WTC11 (cell line): ENCODE data around the gene GOLT1A. TPM values are rescaled to one million over a fixed set of nuclear protein-coding genes. Genes with fewer than 3 reads are reported as not detected.

ENCODE experiments used
- ATAC-seq: fragments of 200-7000 bp; cut with Tn5 transposase; 2 replicates; pipeline ENCODE4 v1.10.0; 2021; ENCODE audit warnings: mild to moderate bottlenecking, moderate library complexity
- CTCF ChIA-PET: fragments of 300-600 bp; sonication (Branson Sonifier 250); formaldehyde crosslinking; loops from one replicate; lab custom pipeline; 2021; ENCODE audit warnings: antibody characterized with exemption; lab: Charles Lee
- POLR2A ChIA-PET: fragments of 350-600 bp; sonication (Branson Sonifier 250); formaldehyde crosslinking; loops from one replicate; lab custom pipeline; 2021; ENCODE audit warnings: antibody characterized with exemption; lab: Charles Lee
- DNase-seq: peaks from one replicate; pipeline ENCODE4 v3.0.0; 2021; ENCODE audit warnings: low spot score
- H3K27ac Mint-ChIP-seq: 2 replicates; pipeline ENCODE4 v1.8.0; 2021; ENCODE audit warnings: mixed read lengths
- H3K27me3 Mint-ChIP-seq: 2 replicates; pipeline ENCODE4 v1.8.0; 2021; ENCODE audit warnings: low read depth, mild to moderate bottlenecking, moderate library complexity, mixed read lengths
- H3K36me3 Mint-ChIP-seq: 2 replicates; pipeline ENCODE4 v1.8.0; 2021; ENCODE audit warnings: mixed read lengths
- H3K4me1 Mint-ChIP-seq: 2 replicates; pipeline ENCODE4 v1.8.0; 2022; ENCODE audit warnings: mixed read lengths
- H3K4me3 Mint-ChIP-seq: 2 replicates; pipeline ENCODE4 v1.8.0; 2021; ENCODE audit warnings: mild to moderate bottlenecking, moderate library complexity, mixed read lengths
- H3K9me3 Mint-ChIP-seq: 2 replicates; pipeline ENCODE4 v1.8.0; 2021; ENCODE audit warnings: mixed read lengths
- AFF4 ChIP-seq: sonication (generic); formaldehyde crosslinking; IDR thresholded peaks from 2 replicates; pipeline ENCODE4 v1.8.1; 2023; ENCODE audit warnings: mild to moderate bottlenecking, missing genetic modification reagents, borderline replicate concordance
- CREB1 ChIP-seq: sonication (generic); formaldehyde crosslinking; IDR thresholded peaks from 2 replicates; pipeline ENCODE4 v1.8.0; 2023; ENCODE audit warnings: mild to moderate bottlenecking, missing genetic modification reagents
- CREM ChIP-seq: sonication (generic); formaldehyde crosslinking; IDR thresholded peaks from 2 replicates; pipeline ENCODE4 v1.8.1; 2022; ENCODE audit warnings: mild to moderate bottlenecking, missing genetic modification reagents, moderate library complexity
- FOXJ3 ChIP-seq: sonication (generic); formaldehyde crosslinking; IDR thresholded peaks from 2 replicates; pipeline ENCODE4 v1.9.0; 2021; ENCODE audit warnings: missing genetic modification reagents, mild to moderate bottlenecking, borderline replicate concordance
- GABPB1 ChIP-seq: sonication (generic); formaldehyde crosslinking; IDR thresholded peaks from 2 replicates; pipeline ENCODE4 v1.8.1; 2023; ENCODE audit warnings: mild to moderate bottlenecking, missing genetic modification reagents
- GRHL2 ChIP-seq: fragments of 250-450 bp; sonication (Bioruptor Pico); IDR thresholded peaks from 2 replicates; pipeline ENCODE4 v1.8.0; 2022; ENCODE audit warnings: mild to moderate bottlenecking, moderate library complexity; ENCODE audit not compliant: insufficient replicate concordance, severe bottlenecking
- KAT7 ChIP-seq: sonication (generic); formaldehyde crosslinking; IDR thresholded peaks from 2 replicates; pipeline ENCODE4 v1.8.1; 2023; ENCODE audit warnings: missing genetic modification reagents, mild to moderate bottlenecking, borderline replicate concordance
- NFATC4 ChIP-seq: fragments of 250-450 bp; sonication (Bioruptor Pico); IDR thresholded peaks from 2 replicates; pipeline ENCODE4 v1.9.0; 2021; ENCODE audit warnings: mild to moderate bottlenecking
- NFE2L1 ChIP-seq: sonication (generic); formaldehyde crosslinking; IDR thresholded peaks from 2 replicates; pipeline ENCODE4 v1.8.1; 2023; ENCODE audit warnings: missing genetic modification reagents
- NFYB ChIP-seq: sonication (generic); formaldehyde crosslinking; conservative IDR thresholded peaks from 2 replicates; pipeline ENCODE4 v1.8.0; 2022; ENCODE audit warnings: low read depth, missing genetic modification reagents
- PREB ChIP-seq: sonication (generic); formaldehyde crosslinking; IDR thresholded peaks from 2 replicates; pipeline ENCODE4 v1.8.1; 2022; ENCODE audit warnings: mild to moderate bottlenecking, missing genetic modification reagents, moderate library complexity, borderline replicate concordance
- SMAD3 ChIP-seq: sonication (generic); formaldehyde crosslinking; IDR thresholded peaks from 2 replicates; pipeline ENCODE4 v1.8.0; 2022; ENCODE audit warnings: missing genetic modification reagents, mild to moderate bottlenecking, borderline replicate concordance
- SOX15 ChIP-seq: fragments of 250-450 bp; sonication (Bioruptor Pico); IDR thresholded peaks from 2 replicates; pipeline ENCODE4 v1.9.0; 2021; ENCODE audit warnings: mild to moderate bottlenecking
- TEAD1 ChIP-seq: sonication (generic); formaldehyde crosslinking; IDR thresholded peaks from 2 replicates; pipeline ENCODE4 v1.8.0; 2022; ENCODE audit warnings: mild to moderate bottlenecking, missing genetic modification reagents
- ZBTB21 ChIP-seq: sonication (generic); formaldehyde crosslinking; IDR thresholded peaks from 2 replicates; pipeline ENCODE4 v1.8.1; 2023; ENCODE audit warnings: mild to moderate bottlenecking, missing genetic modification reagents, borderline replicate concordance
- ZMAT4 ChIP-seq: fragments of 250-450 bp; sonication (Bioruptor Pico); IDR thresholded peaks from 2 replicates; pipeline ENCODE4 v1.9.0; 2021; ENCODE audit warnings: mild to moderate bottlenecking
- ZNF121 ChIP-seq: sonication (generic); formaldehyde crosslinking; IDR thresholded peaks from 2 replicates; pipeline ENCODE4 v1.8.0; 2023; ENCODE audit warnings: missing genetic modification reagents
- ZNF232 ChIP-seq: sonication (generic); formaldehyde crosslinking; IDR thresholded peaks from 2 replicates; pipeline ENCODE4 v1.8.0; 2022; ENCODE audit warnings: mild to moderate bottlenecking, missing genetic modification reagents
- ZNF317 ChIP-seq: sonication (generic); formaldehyde crosslinking; IDR thresholded peaks from 2 replicates; pipeline ENCODE4 v1.8.1; 2023; ENCODE audit warnings: low read depth, mild to moderate bottlenecking, moderate library complexity, missing genetic modification reagents, borderline replicate concordance
- ZNF425 ChIP-seq: fragments of 250-450 bp; sonication (Bioruptor Pico); conservative IDR thresholded peaks from 2 replicates; pipeline ENCODE4 v1.9.0; 2021; ENCODE audit warnings: mild to moderate bottlenecking
- total RNA-seq: library from RNA; stranded (reverse); gene quantifications from 3 replicates; pipeline ENCODE4 v1.2.3, GENCODE V29; 2021
- TF ChIP-seq, protein P1 (sequence below): sonication (generic); formaldehyde crosslinking; IDR thresholded peaks from 2 replicates; pipeline ENCODE4 v1.8.0; 2022; ENCODE audit warnings: mild to moderate bottlenecking, missing genetic modification reagents
- TF ChIP-seq, protein P2 (sequence below): sonication (generic); formaldehyde crosslinking; IDR thresholded peaks from 2 replicates; pipeline ENCODE4 v1.8.0; 2023; ENCODE audit warnings: missing genetic modification reagents
- TF ChIP-seq, protein P3 (sequence below): sonication (generic); formaldehyde crosslinking; conservative IDR thresholded peaks from 2 replicates; pipeline ENCODE4 v1.8.1; 2023; ENCODE audit warnings: mild to moderate bottlenecking, low read depth, missing genetic modification reagents, moderate library complexity

Gene GOLT1A
- total RNA-seq, 1 experiment from 2014 or later = 6.5 TPM

GRCh38 chr1:204192589-204193352, 21.0 kb downstream of the GOLT1A start (continued):
- TF ChIP-seq, protein P1, sequence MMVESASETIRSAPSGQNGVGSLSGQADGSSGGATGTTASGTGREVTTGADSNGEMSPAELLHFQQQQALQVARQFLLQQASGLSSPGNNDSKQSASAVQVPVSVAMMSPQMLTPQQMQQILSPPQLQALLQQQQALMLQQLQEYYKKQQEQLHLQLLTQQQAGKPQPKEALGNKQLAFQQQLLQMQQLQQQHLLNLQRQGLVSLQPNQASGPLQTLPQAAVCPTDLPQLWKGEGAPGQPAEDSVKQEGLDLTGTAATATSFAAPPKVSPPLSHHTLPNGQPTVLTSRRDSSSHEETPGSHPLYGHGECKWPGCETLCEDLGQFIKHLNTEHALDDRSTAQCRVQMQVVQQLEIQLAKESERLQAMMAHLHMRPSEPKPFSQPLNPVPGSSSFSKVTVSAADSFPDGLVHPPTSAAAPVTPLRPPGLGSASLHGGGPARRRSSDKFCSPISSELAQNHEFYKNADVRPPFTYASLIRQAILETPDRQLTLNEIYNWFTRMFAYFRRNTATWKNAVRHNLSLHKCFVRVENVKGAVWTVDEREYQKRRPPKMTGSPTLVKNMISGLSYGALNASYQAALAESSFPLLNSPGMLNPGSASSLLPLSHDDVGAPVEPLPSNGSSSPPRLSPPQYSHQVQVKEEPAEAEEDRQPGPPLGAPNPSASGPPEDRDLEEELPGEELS (CRISPR knock-in tag) = no peak
- no peak for TF ChIP-seq NFE2L1 (CRISPR knock-in tag)
- no peak for TF ChIP-seq ZNF232 (CRISPR knock-in tag)
- TF ChIP-seq, protein P2, sequence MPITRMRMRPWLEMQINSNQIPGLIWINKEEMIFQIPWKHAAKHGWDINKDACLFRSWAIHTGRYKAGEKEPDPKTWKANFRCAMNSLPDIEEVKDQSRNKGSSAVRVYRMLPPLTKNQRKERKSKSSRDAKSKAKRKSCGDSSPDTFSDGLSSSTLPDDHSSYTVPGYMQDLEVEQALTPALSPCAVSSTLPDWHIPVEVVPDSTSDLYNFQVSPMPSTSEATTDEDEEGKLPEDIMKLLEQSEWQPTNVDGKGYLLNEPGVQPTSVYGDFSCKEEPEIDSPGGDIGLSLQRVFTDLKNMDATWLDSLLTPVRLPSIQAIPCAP (CRISPR knock-in tag) = no peak
- no peak for TF ChIP-seq PREB

GRCh38 chr1:204192046-204192445, 21.7 kb downstream of the GOLT1A start:
- Mint-ChIP-seq H3K27ac (no peak overlapping the region), H3K36me3 (no peaks in the 10 kb centered on the region), H3K9me3 (peaks cover 6% of the 10 kb centered on the region; the same call in 1 of the 2 replicates), H3K4me3 (no peak overlapping the region)
- ATAC-seq = no peak
- no peak for TF ChIP-seq SOX15
- TF ChIP-seq FOXJ3 (CRISPR knock-in tag) = no peak
- no peak for TF ChIP-seq KAT7
- TF ChIP-seq NFATC4 (CRISPR knock-in tag) = no peak
- TF ChIP-seq ZNF121 (CRISPR knock-in tag) = no peak
- no peak for TF ChIP-seq GRHL2 (CRISPR knock-in tag)
- TF ChIP-seq ZNF425 (CRISPR knock-in tag) = no peak
- TF ChIP-seq NFYB (CRISPR knock-in tag) = no peak
- TF ChIP-seq TEAD1 (CRISPR knock-in tag) = no peak
- no peak for TF ChIP-seq ZNF232 (CRISPR knock-in tag)
- TF ChIP-seq, protein P3, sequence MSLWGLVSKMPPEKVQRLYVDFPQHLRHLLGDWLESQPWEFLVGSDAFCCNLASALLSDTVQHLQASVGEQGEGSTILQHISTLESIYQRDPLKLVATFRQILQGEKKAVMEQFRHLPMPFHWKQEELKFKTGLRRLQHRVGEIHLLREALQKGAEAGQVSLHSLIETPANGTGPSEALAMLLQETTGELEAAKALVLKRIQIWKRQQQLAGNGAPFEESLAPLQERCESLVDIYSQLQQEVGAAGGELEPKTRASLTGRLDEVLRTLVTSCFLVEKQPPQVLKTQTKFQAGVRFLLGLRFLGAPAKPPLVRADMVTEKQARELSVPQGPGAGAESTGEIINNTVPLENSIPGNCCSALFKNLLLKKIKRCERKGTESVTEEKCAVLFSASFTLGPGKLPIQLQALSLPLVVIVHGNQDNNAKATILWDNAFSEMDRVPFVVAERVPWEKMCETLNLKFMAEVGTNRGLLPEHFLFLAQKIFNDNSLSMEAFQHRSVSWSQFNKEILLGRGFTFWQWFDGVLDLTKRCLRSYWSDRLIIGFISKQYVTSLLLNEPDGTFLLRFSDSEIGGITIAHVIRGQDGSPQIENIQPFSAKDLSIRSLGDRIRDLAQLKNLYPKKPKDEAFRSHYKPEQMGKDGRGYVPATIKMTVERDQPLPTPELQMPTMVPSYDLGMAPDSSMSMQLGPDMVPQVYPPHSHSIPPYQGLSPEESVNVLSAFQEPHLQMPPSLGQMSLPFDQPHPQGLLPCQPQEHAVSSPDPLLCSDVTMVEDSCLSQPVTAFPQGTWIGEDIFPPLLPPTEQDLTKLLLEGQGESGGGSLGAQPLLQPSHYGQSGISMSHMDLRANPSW (CRISPR knock-in tag) = no peak
- no peak for TF ChIP-seq CREB1 (CRISPR knock-in tag)
- TF ChIP-seq GABPB1 (CRISPR knock-in tag) = no peak
- TF ChIP-seq AFF4 = no peak
- no peak for TF ChIP-seq ZMAT4
- no peak for TF ChIP-seq CREM (CRISPR knock-in tag)
- no peak for TF ChIP-seq ZNF317 (CRISPR knock-in tag)
- TF ChIP-seq SMAD3 (CRISPR knock-in tag) = no peak
- no peak for TF ChIP-seq ZBTB21 (CRISPR knock-in tag)
- TF ChIP-seq, all 79 proteins: peak for 0
- DNase-seq = no peak
- ChIA-PET POLR2A (interaction anchor here (1.6 kb wide), 1 partner anchor 41 kb away, joined by 4 read pairs; no protein-coding TSS in a partner anchor), CTCF (interaction anchor here (3.1 to 5.3 kb wide), 4 partner anchors 14 to 206 kb away, joined by 11 to 68 read pairs (median 32); partner anchors contain the start of gene ETNK2)
- Mint-ChIP-seq H3K4me1 (peaks cover 12% of the 10 kb centered on the region), H3K27me3 (peaks cover 60% of the 10 kb centered on the region)
